Prostate gland (tissue), 2 donors: ENCODE data around the gene B3GNT4. TPM values are rescaled to one million over a fixed set of nuclear protein-coding genes. Genes with fewer than 3 reads are reported as not detected.

Experiments
- DNase-seq: peaks from one replicate; pipeline ENCODE4 v3.0.0-alpha.2; 2019; ENCODE audit warnings: low spot score
- H3K27ac ChIP-seq, 2 donors: fragments of 200-600 bp; sonication (generic); 2 replicates each; pipeline ENCODE4 v1.5.1; 2017 to 2019
- H3K27me3 ChIP-seq: fragments of 200-600 bp; sonication (generic); replicated peaks from 2 replicates; pipeline ENCODE4 v1.5.1; 2019; ENCODE audit not compliant: insufficient read depth
- H3K36me3 ChIP-seq, 2 donors: fragments of 200-600 bp; sonication (generic); 1 replicate in 1 of 2; 2 replicates in 1 of 2; pipeline versions ENCODE4 v1.5.1 to v1.8.1; 2017 to 2019
- H3K4me1 ChIP-seq: fragments of 200-600 bp; sonication (generic); replicated peaks from 2 replicates; pipeline ENCODE4 v1.5.1; 2019
- H3K4me3 ChIP-seq, 2 donors: fragments of 200-600 bp; sonication (generic); 2 replicates each; pipeline ENCODE4 v1.5.1; 2017 to 2019
- H3K9me3 ChIP-seq: fragments of 200-600 bp; sonication (generic); 2 replicates; pipeline ENCODE4 v1.5.1; 2017
- CTCF ChIP-seq, 4 experiments: fragments of 200-600 bp in 2 of 4; fragments of 450-650 bp in 2 of 4; sonication (generic) in 2 of 4; IDR thresholded peaks; 1 replicate in 3 of 4; 2 replicates in 1 of 4; pipeline ENCODE4 v1.5.1; 2016 to 2019; ENCODE audit warnings: antibody characterized with exemption in 4 of 4, mild to moderate bottlenecking in 2 of 4, moderate library complexity in 2 of 4
- POLR2A ChIP-seq: fragments of 450-650 bp; IDR thresholded peaks from one replicate; pipeline ENCODE4 v1.6.1; 2016; ENCODE audit warnings: antibody characterized with exemption, mild to moderate bottlenecking
- POLR2AphosphoS5 ChIP-seq: sonication (generic); formaldehyde crosslinking; IDR thresholded peaks from one replicate; pipeline ENCODE4 v1.6.1; 2017; ENCODE audit warnings: antibody characterized with exemption
- WGBS: methylation state at CpG from one replicate; pipeline ENCODE4 v1.1.5; 2018; 5-methylcytosine and 5-hydroxymethylcytosine counted together
- intact Hi-C: fragments of 100-400 bp; cut with DNase I; formaldehyde crosslinking; loops from one replicate; pipeline ENCODE4 v1.14.2; 2022
- total RNA-seq, 2 donors: library from RNA; depleted of rRNA; stranded (reverse); fragments of >200 nt; gene quantifications; one replicate each; pipeline ENCODE4 v1.1.0, GENCODE V29; 2016

Gene B3GNT4
- total RNA-seq, 2 donors from 2014 or later: 0.64 to 5.1 TPM

GRCh38 chr12:122238861-122239260, 35.4 kb downstream of the B3GNT4 start:
- intact Hi-C loops: no loop called here
- no peak overlapping the region for H3K4me3 ChIP-seq
- WGBS: 81% methylated on average over 5 of the region's 5 CpGs
- H3K9me3 ChIP-seq: no peaks in the 10 kb centered on the region
- peaks cover 0 to 7% of the 10 kb centered on the region in 2 donors for H3K36me3 ChIP-seq
- no peaks in the 10 kb centered on the region for H3K4me1 ChIP-seq
- TF ChIP-seq CTCF (IDR thresholded peaks at IDR 0.05): no peak
- TF ChIP-seq POLR2A: no peak
- no peak for TF ChIP-seq POLR2AphosphoS5
- H3K27me3 ChIP-seq: no peaks in the 10 kb centered on the region
- DNase-seq: no peak
- H3K27ac ChIP-seq: no peak overlapping the region

GRCh38 chr12:122243965-122244364, 40.5 kb downstream of the B3GNT4 start:
- Histone ChIP-seq H3K27me3 (no peaks in the 10 kb centered on the region), H3K9me3 (no peaks in the 10 kb centered on the region), H3K4me1 (no peaks in the 10 kb centered on the region), H3K36me3 (peaks cover 0 to 7% of the 10 kb centered on the region in 2 donors), H3K4me3 (no peak overlapping the region), H3K27ac (no peak overlapping the region)
- WGBS: 86% methylated on average over 6 of the region's 6 CpGs
- intact Hi-C loops: no loop called here
- DNase-seq: no peak
- TF ChIP-seq POLR2A (no peak), CTCF (IDR thresholded peaks at IDR 0.05) (no peak), POLR2AphosphoS5 (no peak)

GRCh38 chr12:122244565-122245371, 41.3 kb downstream of the B3GNT4 start:
- Histone ChIP-seq H3K36me3 (peaks cover 0 to 7% of the 10 kb centered on the region in 2 donors), H3K27me3 (no peaks in the 10 kb centered on the region), H3K4me3 (no peak overlapping the region), H3K4me1 (no peaks in the 10 kb centered on the region), H3K9me3 (no peaks in the 10 kb centered on the region), H3K27ac (no peak overlapping the region)
- DNase-seq: no peak
- WGBS: 87% methylated on average over 11 of the region's 11 CpGs
- intact Hi-C loops: no loop called here
- no peak for TF ChIP-seq CTCF (IDR thresholded peaks at IDR 0.05)
- no peak for TF ChIP-seq POLR2AphosphoS5
- no peak for TF ChIP-seq POLR2A

- WGBS: 100% methylated on average over 1 of the region's 1 CpG
- Histone ChIP-seq H3K4me3 (no peak overlapping the region), H3K27ac (no peak overlapping the region)
These were observed 42.0 kb downstream of the B3GNT4 start for GRCh38 chr12:122245553-122245952.

More at GRCh38 chr12:122245553-122245952, 42.0 kb downstream of the B3GNT4 start:
- DNase-seq: no peak
- intact Hi-C loops: no loop called here
- Histone ChIP-seq H3K9me3 (no peaks in the 10 kb centered on the region), H3K27me3 (no peaks in the 10 kb centered on the region), H3K36me3 (peaks cover 0 to 7% of the 10 kb centered on the region in 2 donors), H3K4me1 (no peaks in the 10 kb centered on the region)
- TF ChIP-seq POLR2AphosphoS5 (no peak), POLR2A (no peak), CTCF (IDR thresholded peaks at IDR 0.05) (no peak)
